ENCODE data around the gene GUCA2B. TPM values are rescaled to one million over a fixed set of nuclear protein-coding genes. Genes with fewer than 3 reads are reported as not detected.

GUCA2B gene
- total and polyA plus RNA-seq, 4 donors: 1.7 to 3.3 TPM; not detected in 2

GRCh38 chr1:42143896-42144710 is 9.1 kb upstream of the GUCA2B start:
- H3K27ac ChIP-seq (ENCODE audit: low read depth in 1 of 2, low read length in 2 of 2): no peak overlapping the region
- H3K4me1 ChIP-seq (ENCODE audit: control insufficient read depth in 4 of 4, insufficient read depth in 4 of 4, low read length in 3 of 4): peaks cover 0 to 12% (median 4%) of the 10 kb centered on the region in 4 donors
- TF ChIP-seq GABPA (IDR thresholded peaks at IDR 0.05 in 1 of 2, conservative IDR thresholded peaks at IDR 0.05 in 1 of 2): no peak
- TF ChIP-seq HNF4G (IDR thresholded peaks at IDR 0.05): no peak
- TF ChIP-seq EGR1 (IDR thresholded peaks at IDR 0.05; ENCODE audit: low read depth in 2 of 2): no peak
- DNase-seq (ENCODE audit: low spot score): no peak
- no peaks in the 10 kb centered on the region for H3K9me3 ChIP-seq (ENCODE audit: control insufficient read depth in 4 of 4, low read length in 3 of 4)
- H3K9ac ChIP-seq (ENCODE audit: low read depth in 1 of 2, low read length in 2 of 2): no peak overlapping the region
- peaks cover 0 to 5% (median 2%) of the 10 kb centered on the region in 4 donors for H3K27me3 ChIP-seq (ENCODE audit: control insufficient read depth in 4 of 4, insufficient read depth in 4 of 4, low read length in 3 of 4)
- H3K4me3 ChIP-seq (ENCODE audit: low read depth in 1 of 3, low read length in 3 of 3): no peak overlapping the region
- WGBS: 59% methylated on average over 13 of the region's 13 CpGs
- no peaks in the 10 kb centered on the region for H3K36me3 ChIP-seq (ENCODE audit: control insufficient read depth in 4 of 4, insufficient read depth in 3 of 4, low read depth in 1 of 4, low read length in 3 of 4)

GRCh38 chr1:42144711-42145388 is 8.4 kb upstream of the GUCA2B start:
- 72% methylated on average over 12 of the region's 12 CpGs for WGBS
- Histone ChIP-seq H3K9ac (ENCODE audit: low read depth in 1 of 2, low read length in 2 of 2) (no peak overlapping the region), H3K4me1 (ENCODE audit: control insufficient read depth in 4 of 4, insufficient read depth in 4 of 4, low read length in 3 of 4) (peaks cover 0 to 12% (median 4%) of the 10 kb centered on the region in 4 donors), H3K4me3 (ENCODE audit: low read depth in 1 of 3, low read length in 3 of 3) (no peak overlapping the region), H3K27me3 (ENCODE audit: control insufficient read depth in 4 of 4, insufficient read depth in 4 of 4, low read length in 3 of 4) (peaks cover 0 to 5% (median 2%) of the 10 kb centered on the region in 4 donors), H3K27ac (ENCODE audit: low read depth in 1 of 2, low read length in 2 of 2) (no peak overlapping the region), H3K36me3 (ENCODE audit: control insufficient read depth in 4 of 4, insufficient read depth in 3 of 4, low read depth in 1 of 4, low read length in 3 of 4) (no peaks in the 10 kb centered on the region), H3K9me3 (ENCODE audit: control insufficient read depth in 4 of 4, low read length in 3 of 4) (no peaks in the 10 kb centered on the region)
- peak; percentile 29 for DNase-seq (ENCODE audit: low spot score)
- TF ChIP-seq REST (IDR thresholded peaks at IDR 0.05) (no peak), RXRA (IDR thresholded peaks at IDR 0.05) (no peak), HNF4G (IDR thresholded peaks at IDR 0.05) (no peak), FOXA2 (IDR thresholded peaks at IDR 0.05) (no peak), FOXA1 (IDR thresholded peaks at IDR 0.05) (no peak), SP1 (IDR thresholded peaks at IDR 0.05) (no peak), MAX (IDR thresholded peaks at IDR 0.05) (no peak), HNF4A (conservative IDR thresholded peaks at IDR 0.05) (no peak), GABPA (IDR thresholded peaks at IDR 0.05 in 1 of 2, conservative IDR thresholded peaks at IDR 0.05 in 1 of 2) (no peak), RAD21 (IDR thresholded peaks at IDR 0.05) (no peak), TAF1 (conservative IDR thresholded peaks at IDR 0.05) (no peak), EGR1 (IDR thresholded peaks at IDR 0.05; ENCODE audit: low read depth in 2 of 2) (no peak), ZBTB33 (IDR thresholded peaks at IDR 0.05) (no peak), NR2F2 (IDR thresholded peaks at IDR 0.05) (no peak), JUND (IDR thresholded peaks at IDR 0.05) (no peak), CTCF (IDR thresholded peaks at IDR 0.05; ENCODE audit: low read depth, low read length, missing input control) (no peak)

All from liver (tissue), 9 donors.